ENCODE measurements around the gene S100A12.

The S100A12 gene

GRCh38 chr1:153404768-153405167 is 29.3 kb upstream of the S100A12 start:
- H3K79me2 ChIP-seq (ENCODE audit: insufficient read depth, low read length): no peaks in the 10 kb centered on the region
- H4K20me1 ChIP-seq (ENCODE audit: low read depth, low read length): no peaks in the 10 kb centered on the region
- no peak overlapping the region for H3K4me3 ChIP-seq (ENCODE audit: insufficient read depth, low read length, poor library complexity, severe bottlenecking)
- H3K9me2 ChIP-seq (replicated peaks; ENCODE audit: insufficient read depth, low read length): no peaks in the 10 kb centered on the region
- no peaks in the 10 kb centered on the region for H3F3A ChIP-seq (ENCODE audit: insufficient read depth)
- H3K27me3 ChIP-seq (ENCODE audit: low read length): no peaks in the 10 kb centered on the region
- TF ChIP-seq EZH2phosphoT487 (conservative IDR thresholded peaks at IDR 0.05; ENCODE audit: low read length): no peak
- TF ChIP-seq, protein P1, sequence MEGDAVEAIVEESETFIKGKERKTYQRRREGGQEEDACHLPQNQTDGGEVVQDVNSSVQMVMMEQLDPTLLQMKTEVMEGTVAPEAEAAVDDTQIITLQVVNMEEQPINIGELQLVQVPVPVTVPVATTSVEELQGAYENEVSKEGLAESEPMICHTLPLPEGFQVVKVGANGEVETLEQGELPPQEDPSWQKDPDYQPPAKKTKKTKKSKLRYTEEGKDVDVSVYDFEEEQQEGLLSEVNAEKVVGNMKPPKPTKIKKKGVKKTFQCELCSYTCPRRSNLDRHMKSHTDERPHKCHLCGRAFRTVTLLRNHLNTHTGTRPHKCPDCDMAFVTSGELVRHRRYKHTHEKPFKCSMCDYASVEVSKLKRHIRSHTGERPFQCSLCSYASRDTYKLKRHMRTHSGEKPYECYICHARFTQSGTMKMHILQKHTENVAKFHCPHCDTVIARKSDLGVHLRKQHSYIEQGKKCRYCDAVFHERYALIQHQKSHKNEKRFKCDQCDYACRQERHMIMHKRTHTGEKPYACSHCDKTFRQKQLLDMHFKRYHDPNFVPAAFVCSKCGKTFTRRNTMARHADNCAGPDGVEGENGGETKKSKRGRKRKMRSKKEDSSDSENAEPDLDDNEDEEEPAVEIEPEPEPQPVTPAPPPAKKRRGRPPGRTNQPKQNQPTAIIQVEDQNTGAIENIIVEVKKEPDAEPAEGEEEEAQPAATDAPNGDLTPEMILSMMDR (IDR thresholded peaks at IDR 0.05; ENCODE audit: insufficient read depth, low read length, poor library complexity, severe bottlenecking): peak; percentile 19
- no peak overlapping the region for H3K9ac ChIP-seq (ENCODE audit: low read length)
- H3K4me2 ChIP-seq (ENCODE audit: low read depth, low read length, poor library complexity, severe bottlenecking): no peak overlapping the region
- H2AFZ ChIP-seq (ENCODE audit: low read depth, low read length, severe bottlenecking): no peak overlapping the region
- H3K36me3 ChIP-seq (ENCODE audit: low read length): no peaks in the 10 kb centered on the region
- no peak overlapping the region for H3K27ac ChIP-seq (ENCODE audit: low read depth, low read length)
- no peaks in the 10 kb centered on the region for H3K9me3 ChIP-seq (ENCODE audit: insufficient read depth, low read length)

DNA sequence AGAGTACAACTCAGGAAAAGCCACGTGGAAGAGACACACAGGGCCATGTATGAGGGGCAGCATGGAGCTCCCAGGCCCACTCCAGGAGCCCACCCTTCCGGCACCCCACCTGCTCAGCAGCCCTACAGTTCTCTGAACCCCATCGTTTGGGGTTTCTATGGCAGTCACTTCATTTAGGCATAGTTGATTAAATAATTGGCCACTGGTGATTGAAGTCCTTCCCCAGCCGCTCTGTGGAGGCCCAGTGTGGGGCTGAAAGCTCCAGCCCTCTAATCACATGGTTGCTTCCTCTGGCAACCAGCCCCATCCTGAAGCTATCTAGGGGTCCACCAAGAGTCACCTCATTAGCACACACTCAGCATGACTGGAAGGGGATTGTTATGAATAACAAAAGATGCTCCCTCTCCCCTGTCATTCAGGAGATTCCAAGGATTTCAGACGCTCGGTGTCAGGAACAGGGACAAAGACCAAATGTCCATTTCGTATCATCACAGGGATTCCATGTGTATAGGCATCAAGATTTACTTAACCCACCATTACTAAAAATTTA is 28.7 kb upstream of the S100A12 start:
- H3K27me3 ChIP-seq (ENCODE audit: low read length): no peaks in the 10 kb centered on the region
- H3K9me2 ChIP-seq (replicated peaks; ENCODE audit: insufficient read depth, low read length): no peaks in the 10 kb centered on the region
- H3K9ac ChIP-seq (ENCODE audit: low read length): no peak overlapping the region
- no peak overlapping the region for H3K4me2 ChIP-seq (ENCODE audit: low read depth, low read length, poor library complexity, severe bottlenecking)
- no peaks in the 10 kb centered on the region for H3K9me3 ChIP-seq (ENCODE audit: insufficient read depth, low read length)
- no peaks in the 10 kb centered on the region for H3K36me3 ChIP-seq (ENCODE audit: low read length)
- H3K27ac ChIP-seq (ENCODE audit: low read depth, low read length): no peak overlapping the region
- H3K79me2 ChIP-seq (ENCODE audit: insufficient read depth, low read length): no peaks in the 10 kb centered on the region
- H4K20me1 ChIP-seq (ENCODE audit: low read depth, low read length): no peaks in the 10 kb centered on the region
- no peaks in the 10 kb centered on the region for H3F3A ChIP-seq (ENCODE audit: insufficient read depth)
- no peak for TF ChIP-seq EZH2phosphoT487 (conservative IDR thresholded peaks at IDR 0.05; ENCODE audit: low read length)
- TF ChIP-seq, protein P1 (IDR thresholded peaks at IDR 0.05; ENCODE audit: insufficient read depth, low read length, poor library complexity, severe bottlenecking): no peak
- H2AFZ ChIP-seq (ENCODE audit: low read depth, low read length, severe bottlenecking): no peak overlapping the region
- H3K4me3 ChIP-seq (ENCODE audit: insufficient read depth, low read length, poor library complexity, severe bottlenecking): no peak overlapping the region

DNA sequence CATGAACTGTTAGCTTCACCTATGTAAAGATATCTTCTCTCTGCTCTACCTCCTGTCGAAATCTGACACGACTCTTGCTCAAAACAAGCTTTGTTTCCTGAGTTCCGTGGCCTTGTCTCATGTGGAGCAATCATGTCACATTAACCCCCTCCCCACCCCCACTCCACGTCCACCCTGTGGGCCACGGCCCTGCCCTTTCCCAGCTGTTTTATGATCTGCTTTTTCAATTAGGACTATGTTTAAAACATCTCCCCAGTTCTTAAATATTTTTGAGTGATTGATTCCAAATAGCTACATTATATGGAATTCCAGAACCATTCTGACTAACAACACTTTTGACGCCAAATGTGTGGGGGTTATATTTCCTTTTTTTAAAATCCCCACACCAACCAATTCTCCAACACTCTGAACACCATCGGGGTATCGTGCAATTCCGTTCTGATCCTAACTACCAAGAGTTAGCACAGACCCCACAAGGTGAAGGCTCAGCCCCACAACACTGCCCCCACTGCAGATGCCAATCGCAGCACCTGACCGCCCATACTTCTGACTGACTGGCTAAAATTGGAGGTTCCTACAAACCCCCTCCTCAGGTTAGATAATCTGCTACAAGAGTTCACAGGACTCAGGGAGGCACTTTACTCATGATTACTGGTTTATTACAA is 28.1 kb upstream of the S100A12 start:
- Histone ChIP-seq H4K20me1 (ENCODE audit: low read depth, low read length) (no peaks in the 10 kb centered on the region), H3K4me2 (ENCODE audit: low read depth, low read length, poor library complexity, severe bottlenecking) (no peak overlapping the region), H3K9me2 (replicated peaks; ENCODE audit: insufficient read depth, low read length) (no peaks in the 10 kb centered on the region), H3K36me3 (ENCODE audit: low read length) (no peaks in the 10 kb centered on the region), H2AFZ (ENCODE audit: low read depth, low read length, severe bottlenecking) (no peak overlapping the region), H3K27ac (ENCODE audit: low read depth, low read length) (no peak overlapping the region), H3K9me3 (ENCODE audit: insufficient read depth, low read length) (no peaks in the 10 kb centered on the region), H3K79me2 (ENCODE audit: insufficient read depth, low read length) (no peaks in the 10 kb centered on the region), H3K4me3 (ENCODE audit: insufficient read depth, low read length, poor library complexity, severe bottlenecking) (no peak overlapping the region), H3F3A (ENCODE audit: insufficient read depth) (no peaks in the 10 kb centered on the region), H3K27me3 (ENCODE audit: low read length) (no peaks in the 10 kb centered on the region), H3K9ac (ENCODE audit: low read length) (no peak overlapping the region)
- no peak for TF ChIP-seq EZH2phosphoT487 (conservative IDR thresholded peaks at IDR 0.05; ENCODE audit: low read length)
- TF ChIP-seq, protein P1 (IDR thresholded peaks at IDR 0.05; ENCODE audit: insufficient read depth, low read length, poor library complexity, severe bottlenecking): no peak

All from SU-DHL-6 (cell line).